ENCODE measurements around the gene INHBA. TPM values are rescaled to one million over a fixed set of nuclear protein-coding genes. Genes with fewer than 3 reads are reported as not detected.

Gene INHBA
- total RNA-seq, 5 donors from 2014 or later (not counting 1 experiment from before 2014, with no cell fraction given) = 0.09 to 0.16 TPM; not detected in 3

- Mint-ChIP-seq H3K27me3 (peaks cover 2 to 6% of the 10 kb centered on the region in 2 donors), H3K9me3 (peaks cover 12 to 30% (median 15%) of the 10 kb centered on the region in 3 donors), H3K36me3 (no peaks in the 10 kb centered on the region), H3K4me3 (no peak overlapping the region), H3K4me1 (no peaks in the 10 kb centered on the region), H3K27ac (no peak overlapping the region)
- Histone ChIP-seq H3K27me3 (replicated peaks in 1 of 2; ENCODE audit: control insufficient read depth in 2 of 2, extremely low read depth in 1 of 2, insufficient read depth in 2 of 2, low read length in 1 of 2) (no peaks in the 10 kb centered on the region), H3K4me3 (ENCODE audit: control insufficient read depth in 1 of 2, extremely low read depth in 1 of 2, low read length in 1 of 2) (no peak overlapping the region), H3K36me3 (ENCODE audit: control insufficient read depth in 2 of 2, extremely low read depth in 1 of 2, insufficient read depth in 1 of 2, low read length in 1 of 2) (no peaks in the 10 kb centered on the region), H3K9me3 (no peaks in the 10 kb centered on the region), H3K27ac (ENCODE audit: low read length) (no peak overlapping the region), H3K4me1 (ENCODE audit: control insufficient read depth in 1 of 2, extremely low read depth in 1 of 2, insufficient read depth in 2 of 2, low read length in 2 of 2) (no peaks in the 10 kb centered on the region)
- 57% methylated on average over 1 of the region's 2 CpGs for WGBS (ENCODE audit: insufficient coverage)
- no peak for DNase-seq
- ChIA-PET POLR2A (no interaction called here), CTCF (no interaction called here)
- no peak for ATAC-seq (replicated peaks in 1 of 4)
Measured at GRCh38 chr7:41742401-41743020, 39.6 kb upstream of the INHBA start.

GRCh38 chr7:41738806-41739205, 35.9 kb upstream of the INHBA start:
- H3K9me3 ChIP-seq = no peaks in the 10 kb centered on the region
- no peak overlapping the region for H3K4me3 ChIP-seq (ENCODE audit: control insufficient read depth in 1 of 2, extremely low read depth in 1 of 2, low read length in 1 of 2)
- peaks cover 10 to 22% (median 15%) of the 10 kb centered on the region in 3 donors for H3K9me3 Mint-ChIP-seq
- ChIA-PET CTCF (no interaction called here), POLR2A (no interaction called here)
- H3K4me1 ChIP-seq (ENCODE audit: control insufficient read depth in 1 of 2, extremely low read depth in 1 of 2, insufficient read depth in 2 of 2, low read length in 2 of 2) = no peaks in the 10 kb centered on the region
- H3K4me3 Mint-ChIP-seq = no peak overlapping the region
- ATAC-seq (replicated peaks in 1 of 4) (no peak), DNase-seq (no peak)
- H3K36me3 Mint-ChIP-seq = no peaks in the 10 kb centered on the region
- H3K27ac ChIP-seq (ENCODE audit: low read length) = no peak overlapping the region
- H3K27ac Mint-ChIP-seq = no peak overlapping the region
- WGBS (ENCODE audit: insufficient coverage) = no CpG with 5 or more reads among the region's 3 CpGs
- H3K27me3 Mint-ChIP-seq = peaks cover 4% of the 10 kb centered on the region in 2 donors
- H3K27me3 ChIP-seq (replicated peaks in 1 of 2; ENCODE audit: control insufficient read depth in 2 of 2, extremely low read depth in 1 of 2, insufficient read depth in 2 of 2, low read length in 1 of 2) = no peaks in the 10 kb centered on the region
- H3K36me3 ChIP-seq (ENCODE audit: control insufficient read depth in 2 of 2, extremely low read depth in 1 of 2, insufficient read depth in 1 of 2, low read length in 1 of 2) = no peaks in the 10 kb centered on the region
- H3K4me1 Mint-ChIP-seq = no peaks in the 10 kb centered on the region

- H3K27me3 Mint-ChIP-seq = peaks cover 0 to 4% of the 10 kb centered on the region in 2 donors
- no peak overlapping the region for H3K27ac Mint-ChIP-seq
- H3K4me1 Mint-ChIP-seq = no peaks in the 10 kb centered on the region
- H3K4me1 ChIP-seq (ENCODE audit: control insufficient read depth in 1 of 2, extremely low read depth in 1 of 2, insufficient read depth in 2 of 2, low read length in 2 of 2) = no peaks in the 10 kb centered on the region
- H3K36me3 Mint-ChIP-seq = no peaks in the 10 kb centered on the region
- ChIA-PET CTCF (no interaction called here), POLR2A (no interaction called here)
- H3K9me3 Mint-ChIP-seq = peaks cover 5 to 18% (median 14%) of the 10 kb centered on the region in 3 donors
- ATAC-seq (replicated peaks in 1 of 4) = no peak
- no peaks in the 10 kb centered on the region for H3K27me3 ChIP-seq (replicated peaks in 1 of 2; ENCODE audit: control insufficient read depth in 2 of 2, extremely low read depth in 1 of 2, insufficient read depth in 2 of 2, low read length in 1 of 2)
- no peak overlapping the region for H3K4me3 ChIP-seq (ENCODE audit: control insufficient read depth in 1 of 2, extremely low read depth in 1 of 2, low read length in 1 of 2)
- no peak overlapping the region for H3K4me3 Mint-ChIP-seq
- H3K36me3 ChIP-seq (ENCODE audit: control insufficient read depth in 2 of 2, extremely low read depth in 1 of 2, insufficient read depth in 1 of 2, low read length in 1 of 2) = no peaks in the 10 kb centered on the region
- no peaks in the 10 kb centered on the region for H3K9me3 ChIP-seq
- H3K27ac ChIP-seq (ENCODE audit: low read length) = no peak overlapping the region
- DNase-seq = no peak
- no CpG with 5 or more reads among the region's 4 CpGs for WGBS (ENCODE audit: insufficient coverage)
Measured at GRCh38 chr7:41738336-41738735, 35.4 kb upstream of the INHBA start.

- DNase-seq (no peak), ATAC-seq (replicated peaks in 1 of 4) (no peak)
- Histone ChIP-seq H3K27ac (ENCODE audit: low read length) (no peak overlapping the region), H3K27me3 (replicated peaks in 1 of 2; ENCODE audit: control insufficient read depth in 2 of 2, extremely low read depth in 1 of 2, insufficient read depth in 2 of 2, low read length in 1 of 2) (no peaks in the 10 kb centered on the region), H3K4me3 (ENCODE audit: control insufficient read depth in 1 of 2, extremely low read depth in 1 of 2, low read length in 1 of 2) (no peak overlapping the region), H3K4me1 (ENCODE audit: control insufficient read depth in 1 of 2, extremely low read depth in 1 of 2, insufficient read depth in 2 of 2, low read length in 2 of 2) (no peaks in the 10 kb centered on the region), H3K36me3 (ENCODE audit: control insufficient read depth in 2 of 2, extremely low read depth in 1 of 2, insufficient read depth in 1 of 2, low read length in 1 of 2) (no peaks in the 10 kb centered on the region), H3K9me3 (no peaks in the 10 kb centered on the region)
- peaks cover 0 to 4% (median 0%) of the 10 kb centered on the region in 3 donors for H3K4me1 Mint-ChIP-seq
- no peaks in the 10 kb centered on the region for H3K36me3 Mint-ChIP-seq
- H3K4me3 Mint-ChIP-seq = no peak overlapping the region
- POLR2A ChIA-PET = no interaction called here
- H3K9me3 Mint-ChIP-seq = no peaks in the 10 kb centered on the region
- H3K27me3 Mint-ChIP-seq = peaks cover 3 to 4% of the 10 kb centered on the region in 2 donors
- CTCF ChIA-PET = no interaction called here
- no CpG with 5 or more reads among the region's 3 CpGs for WGBS (ENCODE audit: insufficient coverage)
- H3K27ac Mint-ChIP-seq = no peak overlapping the region
Measured at GRCh38 chr7:41735206-41735605, 32.3 kb upstream of the INHBA start.

- POLR2A ChIA-PET = no interaction called here
- no peaks in the 10 kb centered on the region for H3K27me3 ChIP-seq (replicated peaks in 1 of 2; ENCODE audit: control insufficient read depth in 2 of 2, extremely low read depth in 1 of 2, insufficient read depth in 2 of 2, low read length in 1 of 2)
- Mint-ChIP-seq H3K36me3 (no peaks in the 10 kb centered on the region), H3K4me1 (peaks cover 0 to 4% (median 0%) of the 10 kb centered on the region in 3 donors), H3K27me3 (peaks cover 3% of the 10 kb centered on the region in 2 donors), H3K27ac (no peak overlapping the region), H3K9me3 (no peaks in the 10 kb centered on the region), H3K4me3 (no peak overlapping the region)
- DNase-seq (peak in 1 of 35 experiments; percentile 6), ATAC-seq (replicated peaks in 1 of 4) (no peak)
- 94% methylated on average over 6 of the region's 7 CpGs for whole genome bisulfite sequencing (ENCODE audit: insufficient coverage)
- H3K4me3 ChIP-seq (ENCODE audit: control insufficient read depth in 1 of 2, extremely low read depth in 1 of 2, low read length in 1 of 2) = no peak overlapping the region
- no peaks in the 10 kb centered on the region for H3K36me3 ChIP-seq (ENCODE audit: control insufficient read depth in 2 of 2, extremely low read depth in 1 of 2, insufficient read depth in 1 of 2, low read length in 1 of 2)
- no peak overlapping the region for H3K27ac ChIP-seq (ENCODE audit: low read length)
- CTCF ChIA-PET = no interaction called here
- no peaks in the 10 kb centered on the region for H3K4me1 ChIP-seq (ENCODE audit: control insufficient read depth in 1 of 2, extremely low read depth in 1 of 2, insufficient read depth in 2 of 2, low read length in 2 of 2)
- H3K9me3 ChIP-seq = no peaks in the 10 kb centered on the region
Measured at GRCh38 chr7:41732843-41733306, 30.0 kb upstream of the INHBA start.

- ChIA-PET CTCF (no interaction called here), POLR2A (no interaction called here)
- Mint-ChIP-seq H3K36me3 (no peaks in the 10 kb centered on the region), H3K4me1 (peaks cover 0 to 4% (median 0%) of the 10 kb centered on the region in 3 donors), H3K9me3 (no peaks in the 10 kb centered on the region), H3K27ac (no peak overlapping the region), H3K27me3 (peaks cover 3% of the 10 kb centered on the region in 2 donors), H3K4me3 (no peak overlapping the region)
- DNase-seq = no peak
- Histone ChIP-seq H3K36me3 (ENCODE audit: control insufficient read depth in 2 of 2, extremely low read depth in 1 of 2, insufficient read depth in 1 of 2, low read length in 1 of 2) (no peaks in the 10 kb centered on the region), H3K27ac (ENCODE audit: low read length) (no peak overlapping the region), H3K27me3 (replicated peaks in 1 of 2; ENCODE audit: control insufficient read depth in 2 of 2, extremely low read depth in 1 of 2, insufficient read depth in 2 of 2, low read length in 1 of 2) (no peaks in the 10 kb centered on the region), H3K4me3 (ENCODE audit: control insufficient read depth in 1 of 2, extremely low read depth in 1 of 2, low read length in 1 of 2) (no peak overlapping the region), H3K9me3 (no peaks in the 10 kb centered on the region), H3K4me1 (ENCODE audit: control insufficient read depth in 1 of 2, extremely low read depth in 1 of 2, insufficient read depth in 2 of 2, low read length in 2 of 2) (no peaks in the 10 kb centered on the region)
- ATAC-seq (replicated peaks in 1 of 4) = no peak
- no CpG with 5 or more reads among the region's 3 CpGs for WGBS (ENCODE audit: insufficient coverage)
Measured at GRCh38 chr7:41732436-41732785, 29.5 kb upstream of the INHBA start.

Data from T-cell (primary cell).